HG03066 (cell line): ENCODE data around the gene STARD7.

Experiments used
- ATAC-seq: cut with Tn5 transposase; IDR thresholded peaks from one replicate; pipeline ENCODE4 v1.9.1; 2021; ENCODE audit warnings: low read depth; ENCODE audit not compliant: unreplicated experiment

The STARD7 gene

DNA sequence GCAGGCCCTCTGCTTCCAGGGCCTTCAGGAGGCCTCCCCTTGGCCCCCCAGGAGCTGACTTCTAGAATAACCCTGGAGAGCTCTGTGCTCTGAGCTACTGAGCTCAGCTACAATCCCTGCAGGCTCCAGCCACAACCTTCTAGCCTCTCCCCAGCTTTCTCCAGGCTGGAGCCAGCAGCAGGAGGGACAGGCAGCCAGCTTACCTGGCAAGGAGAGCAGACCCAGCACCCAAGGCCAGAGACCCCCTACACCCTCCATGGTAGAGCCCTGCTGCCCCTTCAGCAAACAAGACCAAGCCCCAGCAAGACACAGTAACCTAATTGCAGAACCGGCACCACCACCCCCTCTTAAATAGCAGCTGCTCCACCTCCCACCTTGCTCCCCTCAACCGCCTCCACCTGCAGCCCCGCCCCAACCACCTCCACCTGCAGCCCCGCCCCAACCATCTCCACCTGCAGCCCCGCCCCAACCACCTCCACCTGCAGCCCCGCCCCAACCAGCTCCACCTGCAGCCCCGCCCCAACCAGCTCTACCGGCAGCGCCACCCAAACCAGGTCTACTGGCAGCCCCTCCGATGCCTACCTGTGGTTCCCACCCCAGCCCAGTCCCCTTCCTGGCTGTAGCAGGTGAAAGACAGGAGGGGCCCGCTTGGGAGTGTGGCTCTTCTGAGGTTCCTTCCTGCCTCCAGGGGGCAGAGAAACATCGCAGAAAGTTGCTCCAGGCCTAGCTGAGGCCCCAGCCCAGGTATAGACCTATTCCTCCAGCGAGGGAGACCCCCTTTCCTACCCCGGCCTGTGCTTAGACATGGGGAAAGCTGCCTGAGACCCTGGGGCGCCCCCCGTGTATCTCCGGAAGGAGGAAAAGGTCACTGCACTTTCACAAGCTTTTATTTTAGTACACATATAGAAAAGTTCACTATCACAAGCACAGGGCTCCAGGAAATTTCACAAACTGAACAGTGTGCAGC lies 70.2 kb downstream of the STARD7 start, which contains the start of gene ASTL:
Gene ASTL (minus strand): TSS at position 324 of the 967 bp plus-strand sequence. CDS start 66 bp downstream, at position 258.
- peak; percentile 40 for ATAC-seq

DNA sequence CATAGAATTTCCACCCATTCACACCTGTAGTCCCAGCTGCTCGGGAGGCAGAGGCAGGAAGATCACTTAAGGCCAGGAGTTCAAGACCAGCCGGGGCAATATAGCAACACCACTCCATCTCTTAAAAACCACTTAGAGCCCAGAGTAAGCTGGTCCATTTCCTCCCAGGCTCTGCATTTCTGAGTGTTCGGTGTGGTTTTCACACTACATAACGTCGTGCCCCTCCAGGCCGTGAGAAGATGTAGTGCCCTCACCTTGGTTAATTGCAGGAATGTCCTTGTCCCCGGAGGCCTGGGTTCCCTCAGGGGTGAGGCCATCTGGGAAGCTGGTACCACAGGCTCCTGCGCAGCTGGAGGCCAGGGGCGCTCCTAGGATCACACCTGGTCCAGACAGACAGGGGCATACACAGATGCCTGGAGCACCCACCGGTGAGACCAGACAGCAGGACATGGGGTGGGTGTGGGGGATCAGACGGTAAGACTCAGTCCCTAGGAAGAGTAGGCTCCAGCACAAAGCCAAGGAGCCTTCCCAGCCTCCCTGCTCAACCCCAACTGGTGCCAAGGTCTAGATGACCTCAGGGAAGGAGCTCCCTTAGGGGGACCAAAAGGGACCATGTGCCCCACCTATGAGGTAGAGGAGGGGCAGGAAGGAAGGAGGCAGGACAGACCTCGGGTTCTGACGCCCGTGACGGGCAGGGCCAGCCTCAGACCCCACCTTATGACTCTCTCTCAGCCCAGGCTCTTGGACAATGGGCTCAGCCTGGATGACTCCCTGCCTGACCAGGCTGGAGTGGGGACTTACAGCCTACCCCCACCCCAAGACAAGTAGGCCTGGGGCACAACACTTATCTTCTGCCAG lies 71.1 kb downstream of the STARD7 start:
- ATAC-seq: no peak

DNA sequence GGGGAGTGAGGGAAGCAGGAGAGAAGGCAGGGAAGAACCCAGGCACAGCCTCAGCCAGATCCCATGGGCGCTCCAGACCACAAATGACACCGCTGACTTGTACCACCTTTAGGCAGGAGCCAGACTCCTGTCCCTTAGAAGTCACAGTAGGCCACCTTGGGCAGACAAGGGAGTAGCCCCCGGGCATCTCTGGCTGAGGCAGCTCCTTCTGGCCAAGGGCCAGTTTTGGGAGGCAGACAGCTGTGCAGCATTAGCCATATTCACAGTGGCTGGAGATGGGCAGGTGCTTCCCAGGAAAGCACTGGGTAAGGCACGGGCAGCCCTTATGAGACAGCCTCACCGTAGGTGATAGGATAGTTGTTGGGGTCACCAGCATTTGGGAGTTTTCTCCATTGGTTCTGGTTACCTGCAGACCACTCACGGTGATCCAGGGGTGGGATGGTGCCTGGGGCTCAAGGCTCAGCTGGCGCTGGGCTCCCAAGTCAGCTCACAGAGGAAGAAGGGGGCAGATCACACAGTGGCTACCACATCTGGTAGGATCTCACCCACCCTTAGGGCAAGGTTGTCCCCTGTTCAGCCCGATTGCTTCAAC lies 72.4 kb downstream of the STARD7 start:
- ATAC-seq: no peak

DNA sequence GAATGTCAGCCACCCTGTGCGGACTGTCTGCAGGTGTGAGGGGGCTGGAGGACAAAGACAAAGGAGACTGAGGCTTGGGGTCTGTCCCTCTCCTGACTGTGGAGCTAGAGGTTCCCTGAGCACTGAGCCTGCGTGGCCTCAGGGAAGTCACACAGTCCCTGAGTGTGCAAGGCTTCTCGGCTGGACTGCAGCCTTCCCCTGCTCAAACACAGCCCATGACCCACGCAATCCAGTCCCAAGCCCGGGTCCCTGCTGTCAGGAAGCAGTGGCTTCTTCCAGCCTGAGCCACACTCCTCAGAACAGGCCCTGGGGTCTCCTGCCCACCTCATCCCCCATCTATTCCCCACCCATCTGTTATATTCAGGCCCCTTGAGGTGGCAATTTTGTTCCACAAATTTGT lies 73.0 kb downstream of the STARD7 start:
- ATAC-seq: no peak

DNA sequence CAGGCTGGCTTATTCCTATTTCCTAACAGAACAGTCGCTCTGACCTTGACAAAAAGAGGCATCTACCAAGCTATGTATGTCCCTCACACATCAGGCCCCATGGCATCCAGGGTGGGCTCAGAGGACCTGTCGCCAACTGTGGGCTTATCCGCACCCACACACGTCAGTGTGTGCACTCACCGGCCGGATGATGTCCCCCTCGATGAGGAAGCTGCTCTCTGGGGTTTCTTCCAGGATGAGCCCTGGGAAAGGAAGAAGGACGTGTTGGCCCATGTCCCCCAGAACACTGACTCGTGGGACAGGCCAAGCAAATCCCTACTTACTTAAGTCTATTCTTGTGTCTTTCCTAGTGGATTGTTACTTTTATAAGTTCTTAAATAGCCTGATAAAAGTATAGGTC lies 73.5 kb downstream of the STARD7 start:
- no peak for ATAC-seq
